ENCODE data around the gene EXOC3.

DNA sequence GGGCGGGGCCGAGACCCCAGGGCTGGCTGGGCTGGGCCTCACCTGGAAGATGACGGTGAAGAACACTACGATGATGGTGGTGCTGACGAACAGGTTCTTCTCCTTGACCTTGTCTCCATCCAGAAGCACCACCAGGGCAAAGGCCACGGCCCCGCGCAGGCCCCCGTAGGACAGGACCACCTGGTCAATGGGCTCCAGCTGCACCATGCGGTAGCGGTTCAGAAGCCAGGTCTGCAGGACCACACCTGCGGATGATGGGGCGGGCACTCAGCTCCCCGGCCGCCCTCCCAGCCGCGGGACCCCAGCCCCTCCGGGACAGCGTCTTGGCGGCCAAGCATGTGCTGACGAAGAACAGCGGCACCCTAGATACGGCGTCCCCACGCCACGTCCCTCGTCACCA lies 39.5 kb downstream of the EXOC3 start:
- TF ChIP-seq, protein P1, sequence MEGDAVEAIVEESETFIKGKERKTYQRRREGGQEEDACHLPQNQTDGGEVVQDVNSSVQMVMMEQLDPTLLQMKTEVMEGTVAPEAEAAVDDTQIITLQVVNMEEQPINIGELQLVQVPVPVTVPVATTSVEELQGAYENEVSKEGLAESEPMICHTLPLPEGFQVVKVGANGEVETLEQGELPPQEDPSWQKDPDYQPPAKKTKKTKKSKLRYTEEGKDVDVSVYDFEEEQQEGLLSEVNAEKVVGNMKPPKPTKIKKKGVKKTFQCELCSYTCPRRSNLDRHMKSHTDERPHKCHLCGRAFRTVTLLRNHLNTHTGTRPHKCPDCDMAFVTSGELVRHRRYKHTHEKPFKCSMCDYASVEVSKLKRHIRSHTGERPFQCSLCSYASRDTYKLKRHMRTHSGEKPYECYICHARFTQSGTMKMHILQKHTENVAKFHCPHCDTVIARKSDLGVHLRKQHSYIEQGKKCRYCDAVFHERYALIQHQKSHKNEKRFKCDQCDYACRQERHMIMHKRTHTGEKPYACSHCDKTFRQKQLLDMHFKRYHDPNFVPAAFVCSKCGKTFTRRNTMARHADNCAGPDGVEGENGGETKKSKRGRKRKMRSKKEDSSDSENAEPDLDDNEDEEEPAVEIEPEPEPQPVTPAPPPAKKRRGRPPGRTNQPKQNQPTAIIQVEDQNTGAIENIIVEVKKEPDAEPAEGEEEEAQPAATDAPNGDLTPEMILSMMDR (IDR thresholded peaks at IDR 0.05): no peak
- TF ChIP-seq POLR2A (IDR thresholded peaks at IDR 0.05): no peak
- TF ChIP-seq POLR2AphosphoS5 (IDR thresholded peaks at IDR 0.05): no peak
- TF ChIP-seq EP300 (IDR thresholded peaks at IDR 0.05): no peak

Data from sigmoid colon (tissue), 4 donors.